IPS-NIHi7 (cell line): Measurements from ENCODE around the gene PRX.
"Not testable (repeated sequence)": the region's sequence is repeated elsewhere in the genome, so short reads cannot be mapped to it uniquely, and the experiment has no call there.

ENCODE experiments used
- DNase-seq: peaks from one replicate; pipeline ENCODE4 v3.0.0; 2012; ENCODE audit warnings: mixed read lengths; ENCODE audit errors: extremely low spot score

PRX gene

GRCh38 chr19:40413291-40413845, at the start of gene PRX:
PRX (minus strand) TSS chr19:40413378; CDS start chr19:40407932, 5,446 bp downstream.
- peak; percentile 87 for DNase-seq

- no peak for DNase-seq
Measured at GRCh38 chr19:40461669-40462221, 48.6 kb upstream of the PRX start.

- DNase-seq = no peak
Measured at GRCh38 chr19:40460185-40460584, 47.0 kb upstream of the PRX start.

GRCh38 chr19:40458597-40458974, 45.4 kb upstream of the PRX start:
- no peak for DNase-seq

GRCh38 chr19:40457953-40458596, 44.9 kb upstream of the PRX start:
- no peak for DNase-seq

GRCh38 chr19:40457048-40457447, 43.9 kb upstream of the PRX start:
- no peak for DNase-seq

GRCh38 chr19:40453943-40454342, 40.8 kb upstream of the PRX start:
- DNase-seq = not testable (repeated sequence)

- DNase-seq = no peak
Measured at GRCh38 chr19:40453151-40453735, 40.1 kb upstream of the PRX start.

- DNase-seq = no peak
Measured at GRCh38 chr19:40452016-40452415, 38.8 kb upstream of the PRX start.

GRCh38 chr19:40450664-40451063, 37.5 kb upstream of the PRX start:
- no peak for DNase-seq

GRCh38 chr19:40449506-40449905, 36.3 kb upstream of the PRX start:
- DNase-seq = no peak

- DNase-seq = no peak
Measured at GRCh38 chr19:40446263-40446784, 33.1 kb upstream of the PRX start.

- DNase-seq = peak; percentile 63
Measured at GRCh38 chr19:40445780-40446262, 32.6 kb upstream of the PRX start.

- DNase-seq = no peak
Measured at GRCh38 chr19:40444825-40445312, 31.7 kb upstream of the PRX start.

- DNase-seq = peak; percentile 95
Measured at GRCh38 chr19:40444000-40444824, 31.0 kb upstream of the PRX start, which contains the start of gene SERTAD3. SERTAD3 (minus strand) TSS chr19:40444335; CDS start chr19:40442080, 2,255 bp downstream.

- DNase-seq = peak; percentile 94
Measured at GRCh38 chr19:40443131-40443999, 30.2 kb upstream of the PRX start.

- no peak for DNase-seq
Measured at GRCh38 chr19:40442328-40443130, 29.4 kb upstream of the PRX start.

GRCh38 chr19:40441719-40442253, 28.6 kb upstream of the PRX start:
- DNase-seq = no peak

- no peak for DNase-seq
Measured at GRCh38 chr19:40438284-40438683, 25.1 kb upstream of the PRX start.
